HepG2 (cell line): ENCODE results near the gene DELE1. TPM values are rescaled to one million over a fixed set of nuclear protein-coding genes. Genes with fewer than 3 reads are reported as not detected.
A peak's percentile ranks its signal among the peaks of the same experiment; 100 is the strongest.

Source experiments
- AKNA ChIP-seq: sonication (generic); formaldehyde crosslinking; IDR thresholded peaks from 2 replicates; pipeline ENCODE4 v1.4.0; 2020; ENCODE audit warnings: missing genetic modification reagents, borderline replicate concordance
- ATF7-NPFF ChIP-seq: sonication (generic); formaldehyde crosslinking; IDR thresholded peaks from 2 replicates; pipeline ENCODE4 v1.8.1; 2023; ENCODE audit warnings: mild to moderate bottlenecking, low read depth, missing genetic modification reagents, moderate library complexity
- CHD4 ChIP-seq: fragments of 200-600 bp; sonication (generic); IDR thresholded peaks from 2 replicates; pipeline ENCODE4 v1.7.0; 2017; ENCODE audit warnings: mild to moderate bottlenecking, low read length, borderline replicate concordance
- ERF ChIP-seq: IDR thresholded peaks from 2 replicates; pipeline ENCODE4 v1.6.1; 2018; ENCODE audit warnings: missing biosample characterization, missing genetic modification reagents
- FOSL2 ChIP-seq: sonication (generic); formaldehyde crosslinking; IDR thresholded peaks from 2 replicates; pipeline ENCODE4 v1.4.0; 2020; ENCODE audit warnings: missing genetic modification reagents
- HDAC6 ChIP-seq: fragments of 200-600 bp; sonication (generic); IDR thresholded peaks from 2 replicates; pipeline ENCODE4 v1.7.0; 2017; ENCODE audit warnings: mild to moderate bottlenecking, antibody characterized with exemption, low read length, low read depth
- JUNB ChIP-seq: sonication (generic); formaldehyde crosslinking; IDR thresholded peaks from 2 replicates; pipeline ENCODE4 v1.8.0; 2022; ENCODE audit warnings: missing genetic modification reagents, mild to moderate bottlenecking, borderline replicate concordance
- MAX ChIP-seq: IDR thresholded peaks from 2 replicates; pipeline ENCODE4 v1.6.1; 2012; ENCODE audit warnings: inconsistent platforms
- MIXL1 ChIP-seq: IDR thresholded peaks from 2 replicates; pipeline ENCODE4 v1.6.1; 2016
- MXD4 ChIP-seq: IDR thresholded peaks from 2 replicates; pipeline ENCODE4 v1.6.1; 2016; ENCODE audit warnings: mild to moderate bottlenecking, missing biosample characterization, missing genetic modification reagents
- NFYB ChIP-seq: sonication (generic); formaldehyde crosslinking; IDR thresholded peaks from 2 replicates; pipeline ENCODE4 v1.4.0; 2020; ENCODE audit warnings: missing genetic modification reagents
- NR2C2 ChIP-seq: sonication (generic); formaldehyde crosslinking; IDR thresholded peaks from 2 replicates; pipeline ENCODE4 v1.4.0; 2020; ENCODE audit warnings: missing genetic modification reagents, mild to moderate bottlenecking, moderate library complexity, borderline replicate concordance
- PAF1 ChIP-seq: IDR thresholded peaks from 2 replicates; pipeline ENCODE4 v1.6.1; 2016; ENCODE audit warnings: missing genetic modification reagents, missing compliant biosample characterization
- PAX8 ChIP-seq: sonication (generic); formaldehyde crosslinking; IDR thresholded peaks from 2 replicates; pipeline ENCODE4 v1.8.0; 2022; ENCODE audit warnings: mild to moderate bottlenecking, missing genetic modification reagents, borderline replicate concordance
- PHB2 ChIP-seq: fragments of 450-650 bp; IDR thresholded peaks from 2 replicates; pipeline ENCODE4 v1.6.1; 2018; ENCODE audit not compliant: partially characterized antibody
- ZBTB33 ChIP-seq: sonication (generic); formaldehyde crosslinking; IDR thresholded peaks from 2 replicates; pipeline ENCODE4 v1.4.0; 2020; ENCODE audit warnings: missing genetic modification reagents
- ZFP36L2 ChIP-seq: sonication (generic); formaldehyde crosslinking; IDR thresholded peaks from 2 replicates; pipeline ENCODE4 v1.4.0; 2020; ENCODE audit warnings: missing genetic modification reagents
- ZFY ChIP-seq: sonication (generic); formaldehyde crosslinking; IDR thresholded peaks from 2 replicates; pipeline ENCODE4 v1.4.0; 2020; ENCODE audit warnings: missing genetic modification reagents
- ZNF224 ChIP-seq: sonication (generic); formaldehyde crosslinking; IDR thresholded peaks from 2 replicates; pipeline ENCODE4 v1.5.0; 2020; ENCODE audit warnings: mild to moderate bottlenecking, missing genetic modification reagents
- ZNF430 ChIP-seq: sonication (generic); formaldehyde crosslinking; IDR thresholded peaks from 2 replicates; pipeline ENCODE4 v1.9.0; 2021; ENCODE audit warnings: mild to moderate bottlenecking, missing genetic modification reagents
- ZNF543 ChIP-seq: sonication (generic); formaldehyde crosslinking; IDR thresholded peaks from 2 replicates; pipeline ENCODE4 v1.4.0; 2020; ENCODE audit warnings: mild to moderate bottlenecking, missing genetic modification reagents
- ZNF614 ChIP-seq: IDR thresholded peaks from 2 replicates; pipeline ENCODE4 v1.6.1; 2018; ENCODE audit warnings: missing biosample characterization, missing genetic modification reagents, inconsistent platforms, borderline replicate concordance
- ZNF761 ChIP-seq: sonication (generic); formaldehyde crosslinking; conservative IDR thresholded peaks from 2 replicates; pipeline ENCODE4 v1.4.0; 2020; ENCODE audit warnings: mild to moderate bottlenecking, missing genetic modification reagents
- ZNF891 ChIP-seq: sonication (generic); formaldehyde crosslinking; IDR thresholded peaks from 2 replicates; pipeline ENCODE4 v1.5.0; 2020; ENCODE audit warnings: mild to moderate bottlenecking, missing genetic modification reagents
- ZSCAN9 ChIP-seq: IDR thresholded peaks from 2 replicates; pipeline ENCODE4 v1.6.1; 2016; ENCODE audit warnings: borderline replicate concordance
- polyA plus RNA-seq, 8 experiments: library from polyadenylated mRNA; depleted of rRNA in 3 of 8; stranded (reverse) in 7 of 8; unstranded in 1 of 8; fragments of >200 nt; fragmentation: Illumina TruSeq in 4 of 8; extraction: Trizol in 4 of 8; gene quantifications; 2 replicates each; pipeline versions ENCODE4 v1.2.1 to v1.2.3, GENCODE V29; 2011 to 2016; ENCODE audit warnings: low read depth in 4 of 8, missing spikeins in 1 of 8, mixed read lengths in 1 of 8; ENCODE audit not compliant: insufficient read depth in 1 of 8
- total RNA-seq, 5 experiments: library from RNA; depleted of rRNA; stranded (reverse); fragments of >200 nt; fragmentation: Illumina TruSeq; extraction: Trizol; gene quantifications; 2 replicates each; pipeline ENCODE4 v1.2.3, GENCODE V29; 2016; ENCODE audit warnings: low read depth in 1 of 5

The DELE1 gene
- total and polyA plus RNA-seq, 2 of the 13 experiments (the other 11 are each of a cell fraction or from before 2014, with no cell fraction given) = 57.5 to 90.3 TPM

GRCh38 chr5:141968914-141969608 is 45.4 kb downstream of the DELE1 start, which contains the start of gene RNF14 (continued):
- TF ChIP-seq ZBTB33 (CRISPR knock-in tag) = 0 out of 2 replicates have a peak, but pooled peaks have one; percentile 6
- no peak for TF ChIP-seq PHB2
- TF ChIP-seq ATF7-NPFF = peak; percentile 93
- peak; percentile 57; the same call in 1 of the 2 replicates for TF ChIP-seq NFYB (CRISPR knock-in tag)
- peak; percentile 41 for TF ChIP-seq FOSL2 (CRISPR knock-in tag)
- TF ChIP-seq ZNF543 (CRISPR knock-in tag) = peak; percentile 93
- TF ChIP-seq MXD4 (CRISPR knock-in tag) = 0 out of 2 replicates have a peak, but pooled peaks have one; percentile 15
- no peak for TF ChIP-seq PAF1 (CRISPR knock-in tag)
- TF ChIP-seq ZNF891 (CRISPR knock-in tag) = peak; percentile 94; the same call in 1 of the 2 replicates
- TF ChIP-seq AKNA = peak; percentile 89
- peak; percentile 82; the same call in 1 of the 2 replicates for TF ChIP-seq ERF (CRISPR knock-in tag)
- peak; percentile 71 for TF ChIP-seq MAX
- peak; percentile 19; the same call in 1 of the 2 replicates for TF ChIP-seq PAX8 (CRISPR knock-in tag)
- 0 out of 2 replicates have a peak, but pooled peaks have one; percentile 56 for TF ChIP-seq ZFP36L2 (CRISPR knock-in tag)
- TF ChIP-seq HDAC6 = no peak
- no peak; the same call in 1 of the 2 replicates for TF ChIP-seq ZSCAN9 (CRISPR knock-in tag)
- peak; percentile 86; the same call in 1 of the 2 replicates for TF ChIP-seq ZNF224 (CRISPR knock-in tag)
- peak; percentile 63 for TF ChIP-seq MIXL1
- TF ChIP-seq NR2C2 (CRISPR knock-in tag) = peak; percentile 45; the same call in 1 of the 2 replicates
- TF ChIP-seq ZFY (CRISPR knock-in tag) = peak; percentile 100
- TF ChIP-seq ZNF614 (CRISPR knock-in tag) = peak; percentile 62; the same call in 1 of the 2 replicates
- no peak for TF ChIP-seq JUNB (CRISPR knock-in tag)
- peak; percentile 69 for TF ChIP-seq ZNF430
- peak; percentile 82; the same call in 1 of the 2 replicates for TF ChIP-seq ZNF761
- TF ChIP-seq CHD4 = no peak
